Lower leg skin (tissue), 3 donors: ENCODE results near the gene PSMA5.

ENCODE experiments used
- CTCF ChIP-seq, 3 donors: fragments of 450-650 bp; IDR thresholded peaks; one replicate each; pipeline ENCODE4 v1.5.1; 2016; ENCODE audit warnings: antibody characterized with exemption in 3 of 3, mild to moderate bottlenecking in 3 of 3, moderate library complexity in 2 of 3
- POLR2A ChIP-seq, 2 donors: fragments of 450-650 bp; IDR thresholded peaks; one replicate each; pipeline ENCODE4 v1.6.1; 2016 to 2017; ENCODE audit warnings: antibody characterized with exemption in 2 of 2, mild to moderate bottlenecking in 1 of 2, moderate library complexity in 1 of 2

- no peak for TF ChIP-seq POLR2A (IDR thresholded peaks at IDR 0.05)
- TF ChIP-seq CTCF (IDR thresholded peaks at IDR 0.05): no peak
These were observed 40.8 kb downstream of the PSMA5 start for GRCh38 chr1:109385417-109385816.
